GM19372 (cell line): ENCODE data around the gene CDHR3.

Source experiments
- ATAC-seq: cut with Tn5 transposase; IDR thresholded peaks from one replicate; pipeline ENCODE4 v1.9.1; 2021; ENCODE audit warnings: mild to moderate bottlenecking, low read depth, moderate library complexity; ENCODE audit not compliant: unreplicated experiment

CDHR3 gene

GRCh38 chr7:106080300-106080987, 117.4 kb downstream of the CDHR3 start:
- ATAC-seq, result no peak

DNA sequence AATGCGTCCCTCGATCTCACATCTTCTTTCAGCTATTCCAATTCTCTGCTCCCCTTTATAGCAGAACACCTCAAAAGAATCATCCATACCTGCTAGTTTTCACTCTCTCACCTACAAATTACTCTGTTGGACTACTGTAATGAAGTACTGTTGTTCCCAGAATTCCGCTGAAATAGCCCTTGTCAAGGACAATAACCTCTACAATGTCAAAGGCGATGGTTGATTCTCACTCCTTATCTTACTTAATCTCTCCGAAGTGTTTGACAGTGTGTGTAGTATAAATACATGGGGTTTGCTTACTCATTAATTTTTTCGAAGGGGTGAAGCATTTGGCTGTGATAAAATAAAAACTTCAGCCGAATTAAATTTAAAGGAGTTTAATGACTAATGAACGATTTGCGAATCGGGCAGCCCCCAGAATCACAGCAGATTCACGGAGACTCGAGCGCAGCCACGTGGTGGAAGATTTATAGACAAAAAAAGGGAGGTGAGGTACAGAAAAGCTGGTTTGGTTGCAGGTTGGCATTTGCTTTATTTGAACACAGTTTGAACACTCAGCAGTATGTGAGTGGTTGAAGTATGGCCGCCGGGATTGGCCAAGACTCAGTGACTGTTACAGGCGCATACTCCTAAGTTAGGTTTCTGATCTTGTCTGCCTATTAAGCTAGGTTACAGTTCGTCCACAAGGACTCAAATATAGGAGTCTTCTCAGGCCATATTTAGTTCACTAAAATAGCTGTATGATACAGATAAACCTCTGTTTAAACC, 119.2 kb downstream of the CDHR3 start:
- no peak for ATAC-seq
